Tibial artery (tissue), 4 donors: Measurements from ENCODE around the gene THADA.

Source experiments
- DNase-seq, 2 donors: peaks; one replicate each; pipeline ENCODE4 v3.0.0-alpha.2; 2019
- H3K27ac ChIP-seq, 2 donors: fragments of 200-600 bp; sonication (generic) in 1 of 2; 1 replicate in 1 of 2; 2 replicates in 1 of 2; pipeline ENCODE4 v1.5.1; 2018 to 2019; ENCODE audit warnings: mild to moderate bottlenecking in 1 of 2
- H3K27me3 ChIP-seq, 2 donors: fragments of 200-600 bp; sonication (generic) in 1 of 2; one replicate each; pipeline versions ENCODE4 v1.5.1 to v1.6.0; 2016 to 2019
- H3K36me3 ChIP-seq, 3 donors: fragments of 200-600 bp; sonication (generic) in 2 of 3; one replicate each; pipeline ENCODE4 v1.5.1; 2016 to 2019; ENCODE audit warnings: mild to moderate bottlenecking in 2 of 3
- H3K4me1 ChIP-seq, 4 donors: fragments of 200-600 bp; sonication (generic) in 2 of 4; 1 replicate in 3 of 4; 2 replicates in 1 of 4; pipeline ENCODE4 v1.5.1; 2016 to 2019
- H3K4me3 ChIP-seq, 2 donors: fragments of 200-600 bp; sonication (generic) in 1 of 2; 1 replicate in 1 of 2; 2 replicates in 1 of 2; pipeline ENCODE4 v1.5.1; 2018 to 2019; ENCODE audit warnings: mild to moderate bottlenecking in 2 of 2
- H3K9me3 ChIP-seq, 3 donors: fragments of 200-600 bp; sonication (generic) in 1 of 3; one replicate each; pipeline ENCODE4 v1.5.1; 2016 to 2019
- intact Hi-C: fragments of 100-400 bp; cut with DNase I; formaldehyde crosslinking; loops from one replicate; pipeline ENCODE4 v1.15.0; 2023; ENCODE audit warnings: low total_unique reads
- TF ChIP-seq, protein P1 (sequence below), 2 experiments: fragments of 200-600 bp in 1 of 2; fragments of 450-650 bp in 1 of 2; IDR thresholded peaks; one replicate each; pipeline ENCODE4 v1.5.1; 2017 to 2019; ENCODE audit warnings: antibody characterized with exemption in 2 of 2, mild to moderate bottlenecking in 1 of 2, moderate library complexity in 1 of 2

THADA gene

DNA sequence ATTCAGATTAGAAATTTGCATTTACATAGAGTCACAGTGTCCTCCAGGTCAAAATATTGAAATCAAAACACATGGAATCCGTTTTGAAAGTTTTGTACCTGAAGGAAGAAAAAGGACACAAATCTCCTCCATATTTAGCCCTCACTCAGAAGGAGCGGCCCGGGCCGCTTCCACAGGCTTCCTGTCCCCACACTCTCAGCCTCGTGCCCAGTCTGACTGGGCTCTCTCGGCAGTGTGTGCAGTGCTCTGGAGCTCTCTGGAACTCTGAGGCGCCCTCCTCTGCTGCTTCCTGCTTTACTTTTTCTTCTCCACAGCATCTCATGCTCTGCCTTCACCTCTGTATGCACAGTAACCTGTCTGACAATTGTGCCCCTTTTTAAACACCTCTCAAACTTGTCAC, 347.2 kb downstream of the THADA start:
- DNase-seq = peak in 1 of 2 donors; percentile 58
- Histone ChIP-seq H3K4me1 (peaks cover 0 to 19% (median 16%) of the 10 kb centered on the region in 4 donors), H3K27ac (peak overlapping the region; percentile 80 to 84), H3K36me3 (no peaks in the 10 kb centered on the region), H3K4me3 (no peak overlapping the region), H3K9me3 (no peaks in the 10 kb centered on the region), H3K27me3 (no peaks in the 10 kb centered on the region)
- intact Hi-C loops = no loop called here
- TF ChIP-seq, protein P1, sequence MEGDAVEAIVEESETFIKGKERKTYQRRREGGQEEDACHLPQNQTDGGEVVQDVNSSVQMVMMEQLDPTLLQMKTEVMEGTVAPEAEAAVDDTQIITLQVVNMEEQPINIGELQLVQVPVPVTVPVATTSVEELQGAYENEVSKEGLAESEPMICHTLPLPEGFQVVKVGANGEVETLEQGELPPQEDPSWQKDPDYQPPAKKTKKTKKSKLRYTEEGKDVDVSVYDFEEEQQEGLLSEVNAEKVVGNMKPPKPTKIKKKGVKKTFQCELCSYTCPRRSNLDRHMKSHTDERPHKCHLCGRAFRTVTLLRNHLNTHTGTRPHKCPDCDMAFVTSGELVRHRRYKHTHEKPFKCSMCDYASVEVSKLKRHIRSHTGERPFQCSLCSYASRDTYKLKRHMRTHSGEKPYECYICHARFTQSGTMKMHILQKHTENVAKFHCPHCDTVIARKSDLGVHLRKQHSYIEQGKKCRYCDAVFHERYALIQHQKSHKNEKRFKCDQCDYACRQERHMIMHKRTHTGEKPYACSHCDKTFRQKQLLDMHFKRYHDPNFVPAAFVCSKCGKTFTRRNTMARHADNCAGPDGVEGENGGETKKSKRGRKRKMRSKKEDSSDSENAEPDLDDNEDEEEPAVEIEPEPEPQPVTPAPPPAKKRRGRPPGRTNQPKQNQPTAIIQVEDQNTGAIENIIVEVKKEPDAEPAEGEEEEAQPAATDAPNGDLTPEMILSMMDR (IDR thresholded peaks at IDR 0.05) = no peak

DNA sequence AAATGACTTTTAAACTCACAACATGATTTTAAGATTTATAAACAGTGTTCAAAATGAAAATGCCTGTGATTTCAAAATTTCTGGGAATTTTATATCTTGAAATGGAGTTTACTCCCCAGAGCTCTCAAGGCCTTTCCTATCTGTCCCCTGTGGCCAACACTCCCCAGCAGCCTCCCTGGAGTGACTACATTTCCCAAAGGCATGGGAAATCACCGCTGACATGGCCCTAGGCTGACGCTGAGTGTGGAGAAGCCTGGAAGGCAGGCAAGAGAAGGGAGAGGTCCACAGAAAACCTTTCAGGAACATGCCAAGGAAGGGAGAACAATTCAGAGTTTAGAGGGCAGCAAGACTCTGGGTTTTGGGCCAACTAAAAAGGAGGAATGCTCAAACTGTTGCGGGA, 349.2 kb downstream of the THADA start:
- no peak for DNase-seq

DNA sequence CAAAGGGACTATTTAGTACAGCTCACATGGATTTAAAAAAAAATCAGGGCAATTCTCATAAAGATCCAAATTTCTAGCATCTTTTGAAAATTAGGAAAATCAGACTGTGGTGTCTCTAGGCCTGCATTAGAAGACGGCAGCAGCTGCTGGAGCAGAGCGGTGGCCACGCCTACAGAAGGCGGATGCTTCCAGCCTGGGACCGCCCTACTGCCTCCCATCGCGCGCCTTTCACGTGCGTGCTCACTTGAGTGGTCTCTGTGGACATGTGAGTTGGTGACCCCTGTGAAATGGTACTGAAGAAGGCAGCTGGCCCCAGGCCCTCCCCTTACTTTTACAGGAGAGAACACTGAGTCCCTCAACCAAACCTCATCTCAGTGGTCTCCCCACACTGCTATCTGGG, 354.3 kb downstream of the THADA start:
- H3K4me3 ChIP-seq = no peak overlapping the region
- peak in 1 of 2 donors; percentile 44 for DNase-seq
- intact Hi-C loops = no loop called here
- H3K27ac ChIP-seq = no peak overlapping the region
- H3K27me3 ChIP-seq = no peaks in the 10 kb centered on the region
- no peaks in the 10 kb centered on the region for H3K9me3 ChIP-seq
- TF ChIP-seq, protein P1 (IDR thresholded peaks at IDR 0.05) = no peak
- peaks cover 0 to 15% (median 2%) of the 10 kb centered on the region in 4 donors for H3K4me1 ChIP-seq
- H3K36me3 ChIP-seq = no peaks in the 10 kb centered on the region

More for the DNA sequence above, 349.2 kb downstream of the THADA start:
- no peak overlapping the region for H3K4me3 ChIP-seq
- TF ChIP-seq, protein P1 (IDR thresholded peaks at IDR 0.05) = no peak
- H3K4me1 ChIP-seq = peaks cover 0 to 18% (median 13%) of the 10 kb centered on the region in 4 donors
- no peaks in the 10 kb centered on the region for H3K36me3 ChIP-seq
- H3K27ac ChIP-seq = no peak overlapping the region
- intact Hi-C loops = no loop called here
- H3K9me3 ChIP-seq = no peaks in the 10 kb centered on the region
- H3K27me3 ChIP-seq = no peaks in the 10 kb centered on the region

DNA sequence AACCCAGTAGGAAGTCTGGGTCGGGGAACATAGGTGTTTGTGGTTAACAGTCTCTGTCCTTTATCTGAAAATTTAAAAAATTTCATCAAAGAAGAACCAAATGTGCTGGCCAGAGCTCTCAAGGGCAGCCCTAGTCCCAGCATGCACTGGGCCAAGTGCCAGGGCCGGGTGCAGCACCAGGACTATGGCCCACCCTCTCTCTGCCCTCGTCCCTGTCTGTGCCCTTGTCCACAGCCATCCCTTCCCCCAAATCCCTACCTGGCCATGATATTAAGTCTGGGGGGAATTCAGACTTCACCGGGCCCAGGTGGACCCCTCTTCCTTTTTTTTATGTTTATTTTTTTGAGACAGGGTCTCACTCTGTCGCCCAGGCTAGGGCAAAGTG, 355.1 kb downstream of the THADA start:
- Histone ChIP-seq H3K4me1 (peaks cover 0 to 22% (median 1%) of the 10 kb centered on the region in 4 donors), H3K9me3 (no peaks in the 10 kb centered on the region), H3K27me3 (no peaks in the 10 kb centered on the region), H3K4me3 (no peak overlapping the region), H3K36me3 (no peaks in the 10 kb centered on the region), H3K27ac (peak overlapping the region in 1 of 2 donors; percentile 41)
- intact Hi-C loops = no loop called here
- DNase-seq = peak in 1 of 2 donors; percentile 51
- TF ChIP-seq, protein P1 (IDR thresholded peaks at IDR 0.05) = no peak

DNA sequence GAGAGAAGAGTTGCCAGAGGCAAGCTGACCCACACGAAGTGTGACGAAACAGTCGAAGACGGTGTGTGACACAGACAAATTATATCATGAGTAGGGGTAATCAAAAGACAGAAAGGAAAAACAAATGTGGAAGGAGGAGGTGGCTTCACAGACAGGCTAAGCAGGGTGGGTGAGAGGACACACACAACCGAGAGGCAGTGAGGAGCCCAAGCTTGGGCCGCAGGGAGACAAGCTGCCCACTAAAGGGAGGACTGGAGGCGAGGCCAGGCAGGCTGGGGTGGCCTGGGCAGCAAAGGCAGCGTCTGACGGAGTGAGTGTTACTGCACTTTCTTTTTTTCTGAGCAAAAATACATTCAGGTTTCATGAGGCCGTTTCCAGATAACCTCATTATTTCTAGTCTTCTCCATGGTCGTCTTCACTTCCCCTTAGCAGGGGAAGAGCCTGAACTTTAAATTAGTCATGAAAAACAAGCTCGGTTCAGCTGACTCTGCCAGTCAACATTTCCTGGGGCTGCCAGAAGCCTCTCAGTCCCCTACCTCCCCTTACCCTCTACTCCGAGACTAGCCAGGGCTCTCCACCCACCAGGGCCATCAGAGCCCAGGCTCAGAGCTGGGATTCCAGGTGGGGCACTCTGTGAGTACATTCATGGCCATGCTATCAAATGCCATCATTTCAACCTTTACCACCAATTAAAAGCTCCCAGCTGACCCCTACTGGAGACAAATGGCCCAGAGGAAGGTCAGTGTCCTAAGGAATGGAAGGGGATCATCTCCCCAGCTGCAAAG, 355.7 kb downstream of the THADA start:
- H3K36me3 ChIP-seq = no peaks in the 10 kb centered on the region
- peak in 1 of 2 donors; percentile 64 for DNase-seq
- peak overlapping the region in 1 of 2 donors; percentile 41 for H3K27ac ChIP-seq
- peaks cover 0 to 22% (median 1%) of the 10 kb centered on the region in 4 donors for H3K4me1 ChIP-seq
- intact Hi-C loops = no loop called here
- H3K27me3 ChIP-seq = no peaks in the 10 kb centered on the region
- TF ChIP-seq, protein P1 (IDR thresholded peaks at IDR 0.05) = no peak
- H3K4me3 ChIP-seq = no peak overlapping the region
- H3K9me3 ChIP-seq = no peaks in the 10 kb centered on the region
